OCI-LY7 (cell line): ENCODE measurements around the gene GLTP. TPM values are rescaled to one million over a fixed set of nuclear protein-coding genes. Genes with fewer than 3 reads are reported as not detected.

Experiments
- BruUV-seq: library from RNA; stranded (reverse); fragments of 400-500 nt; replicated peaks from 2 replicates; lab custom pipeline; 2021; lab: Mats Ljungman, UMichigan
- CTCF ChIA-PET: fragments of 300-600 bp; sonication (Branson Sonifier 250); formaldehyde crosslinking; loops from one replicate; lab custom pipeline; 2022; ENCODE audit warnings: antibody characterized with exemption; ENCODE audit not compliant: unreplicated experiment; lab: Charles Lee
- POLR2A ChIA-PET: fragments of 300-600 bp; sonication (Branson Sonifier 250); formaldehyde crosslinking; loops from one replicate; lab custom pipeline; 2022; ENCODE audit warnings: antibody characterized with exemption; lab: Charles Lee
- DNase-seq: peaks from one replicate; pipeline ENCODE4 v3.0.0-alpha.2; 2015; ENCODE audit warnings: low spot score
- H2AFZ ChIP-seq: fragments of 200-600 bp; sonication (generic), shearing (Covaris generic); 2 replicates; pipeline ENCODE4 v1.6.1; 2014; ENCODE audit warnings: mild to moderate bottlenecking, antibody characterized with exemption, low read length, moderate library complexity
- H3K27ac ChIP-seq: fragments of 200-600 bp; sonication (generic); 2 replicates; pipeline ENCODE4 v1.5.1; 2014; ENCODE audit warnings: mixed run types, low read depth, mild to moderate bottlenecking, moderate library complexity, low read length, inconsistent platforms; ENCODE audit not compliant: poor library complexity, severe bottlenecking
- H3K36me3 ChIP-seq: fragments of 200-600 bp; sonication (generic); 2 replicates; pipeline ENCODE4 v1.6.1; 2014; ENCODE audit warnings: mild to moderate bottlenecking, antibody characterized with exemption, low read length, moderate library complexity, mixed read lengths; ENCODE audit not compliant: insufficient read depth
- H3K4me1 ChIP-seq: fragments of 200-600 bp; sonication (generic); 2 replicates; pipeline ENCODE4 v1.5.1; 2014; ENCODE audit warnings: mild to moderate bottlenecking, low read length; ENCODE audit not compliant: insufficient read depth, poor library complexity, severe bottlenecking
- H3K4me2 ChIP-seq: fragments of 200-600 bp; sonication (generic); 2 replicates; pipeline ENCODE4 v1.6.1; 2014; ENCODE audit warnings: mild to moderate bottlenecking, low read length
- H3K4me3 ChIP-seq: fragments of 200-600 bp; sonication (generic); 2 replicates; pipeline ENCODE4 v1.5.1; 2014; ENCODE audit warnings: mild to moderate bottlenecking, low read depth, low read length; ENCODE audit not compliant: poor library complexity, severe bottlenecking
- H3K79me2 ChIP-seq: fragments of 200-600 bp; sonication (generic); 2 replicates; pipeline ENCODE4 v1.6.1; 2016; ENCODE audit warnings: low read depth, mild to moderate bottlenecking, low read length, moderate library complexity, mixed read lengths; ENCODE audit not compliant: insufficient read depth
- H3K9me2 ChIP-seq: fragments of 200-600 bp; sonication (generic); 2 replicates; pipeline ENCODE4 v1.6.1; 2016; ENCODE audit warnings: mild to moderate bottlenecking, low read length, mixed read lengths; ENCODE audit not compliant: insufficient read depth
- H3K9me3 ChIP-seq: fragments of 200-600 bp; sonication (generic); 2 replicates; pipeline ENCODE4 v1.6.1; 2014; ENCODE audit warnings: mild to moderate bottlenecking, mixed run types, low read length, mixed read lengths
- H4K20me1 ChIP-seq: fragments of 200-600 bp; sonication (generic); 2 replicates; pipeline ENCODE4 v1.6.1; 2014; ENCODE audit warnings: mild to moderate bottlenecking, antibody characterized with exemption, low read length, moderate library complexity, mixed read lengths; ENCODE audit not compliant: insufficient read depth
- EZH2phosphoT487 ChIP-seq: fragments of 200-600 bp; sonication (generic); IDR thresholded peaks from 2 replicates; pipeline ENCODE4 v1.6.1; 2018; ENCODE audit warnings: low read depth, borderline replicate concordance, mild to moderate bottlenecking, mixed run types, antibody characterized with exemption, low read length, moderate library complexity, mixed read lengths
- intact Hi-C: fragments of 100-400 bp; cut with micrococcal nuclease; formaldehyde crosslinking; loops from one replicate; pipeline ENCODE4 v1.10.0; 2022; ENCODE audit not compliant: unreplicated experiment
- total RNA-seq, 2 experiments: library from RNA; depleted of rRNA in 1 of 2; stranded (reverse); fragments of >200 nt in 1 of 2; shearing (Covaris generic) in 1 of 2; gene quantifications; 2 replicates each; pipeline ENCODE4 v1.2.3, GENCODE V29; 2014 to 2022
- TF ChIP-seq, protein P1 (sequence below): fragments of 200-600 bp; sonication (generic); conservative IDR thresholded peaks from 2 replicates; pipeline ENCODE4 v1.5.1; 2014; ENCODE audit warnings: mild to moderate bottlenecking, antibody characterized with exemption, low read length, moderate library complexity, mixed read lengths

The GLTP gene
- total RNA-seq, 2 experiments from 2014 or later: 24.0 to 27.3 TPM

DNA sequence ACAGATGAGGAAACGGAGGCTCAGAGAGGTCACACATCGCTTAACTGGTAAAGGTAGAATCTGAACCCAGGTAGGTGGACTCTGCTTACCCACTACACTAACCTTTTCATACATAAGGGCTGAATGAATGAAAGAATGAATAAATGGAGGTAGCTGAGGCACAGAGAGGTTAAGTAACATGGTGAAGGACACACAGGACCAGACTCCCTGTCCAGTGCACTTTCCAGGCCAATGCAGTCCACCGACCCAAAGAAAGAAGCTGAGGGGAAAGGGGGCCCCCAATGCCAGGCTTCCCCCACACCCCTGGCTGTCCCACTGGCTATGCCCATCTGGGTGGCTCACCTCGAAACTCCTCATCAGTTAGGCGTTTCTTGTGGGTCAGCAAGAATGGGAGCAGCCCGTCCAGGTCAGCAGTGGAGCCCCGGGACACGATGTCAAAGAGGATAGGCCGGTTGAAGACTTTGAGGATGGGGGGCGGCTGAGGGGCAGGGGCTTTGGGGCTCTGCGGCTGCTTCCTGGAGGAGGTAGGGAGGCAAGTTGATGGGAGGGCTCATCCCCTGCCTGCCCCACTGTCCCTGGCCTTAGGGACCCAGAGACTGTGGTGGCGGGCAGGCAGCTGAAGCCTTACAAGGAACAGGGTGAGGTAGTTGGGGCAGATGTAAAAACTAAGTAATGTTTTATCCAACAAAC, 72.2 kb downstream of the GLTP start:
- Histone ChIP-seq H3K4me3 (no peak overlapping the region), H3K36me3 (no peaks in the 10 kb centered on the region), H3K4me2 (no peak overlapping the region), H4K20me1 (no peaks in the 10 kb centered on the region), H3K9me2 (no peaks in the 10 kb centered on the region), H3K79me2 (no peaks in the 10 kb centered on the region), H3K4me1 (no peaks in the 10 kb centered on the region), H3K27ac (no peak overlapping the region), H2AFZ (no peak overlapping the region), H3K9me3 (no peaks in the 10 kb centered on the region)
- no peak for DNase-seq
- TF ChIP-seq, protein P1, sequence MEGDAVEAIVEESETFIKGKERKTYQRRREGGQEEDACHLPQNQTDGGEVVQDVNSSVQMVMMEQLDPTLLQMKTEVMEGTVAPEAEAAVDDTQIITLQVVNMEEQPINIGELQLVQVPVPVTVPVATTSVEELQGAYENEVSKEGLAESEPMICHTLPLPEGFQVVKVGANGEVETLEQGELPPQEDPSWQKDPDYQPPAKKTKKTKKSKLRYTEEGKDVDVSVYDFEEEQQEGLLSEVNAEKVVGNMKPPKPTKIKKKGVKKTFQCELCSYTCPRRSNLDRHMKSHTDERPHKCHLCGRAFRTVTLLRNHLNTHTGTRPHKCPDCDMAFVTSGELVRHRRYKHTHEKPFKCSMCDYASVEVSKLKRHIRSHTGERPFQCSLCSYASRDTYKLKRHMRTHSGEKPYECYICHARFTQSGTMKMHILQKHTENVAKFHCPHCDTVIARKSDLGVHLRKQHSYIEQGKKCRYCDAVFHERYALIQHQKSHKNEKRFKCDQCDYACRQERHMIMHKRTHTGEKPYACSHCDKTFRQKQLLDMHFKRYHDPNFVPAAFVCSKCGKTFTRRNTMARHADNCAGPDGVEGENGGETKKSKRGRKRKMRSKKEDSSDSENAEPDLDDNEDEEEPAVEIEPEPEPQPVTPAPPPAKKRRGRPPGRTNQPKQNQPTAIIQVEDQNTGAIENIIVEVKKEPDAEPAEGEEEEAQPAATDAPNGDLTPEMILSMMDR: no peak
- no peak for TF ChIP-seq EZH2phosphoT487
- ChIA-PET POLR2A (no interaction called here), CTCF (no interaction called here)
- BruUV-seq: no TSS peak
- intact Hi-C loops: no loop called here

DNA sequence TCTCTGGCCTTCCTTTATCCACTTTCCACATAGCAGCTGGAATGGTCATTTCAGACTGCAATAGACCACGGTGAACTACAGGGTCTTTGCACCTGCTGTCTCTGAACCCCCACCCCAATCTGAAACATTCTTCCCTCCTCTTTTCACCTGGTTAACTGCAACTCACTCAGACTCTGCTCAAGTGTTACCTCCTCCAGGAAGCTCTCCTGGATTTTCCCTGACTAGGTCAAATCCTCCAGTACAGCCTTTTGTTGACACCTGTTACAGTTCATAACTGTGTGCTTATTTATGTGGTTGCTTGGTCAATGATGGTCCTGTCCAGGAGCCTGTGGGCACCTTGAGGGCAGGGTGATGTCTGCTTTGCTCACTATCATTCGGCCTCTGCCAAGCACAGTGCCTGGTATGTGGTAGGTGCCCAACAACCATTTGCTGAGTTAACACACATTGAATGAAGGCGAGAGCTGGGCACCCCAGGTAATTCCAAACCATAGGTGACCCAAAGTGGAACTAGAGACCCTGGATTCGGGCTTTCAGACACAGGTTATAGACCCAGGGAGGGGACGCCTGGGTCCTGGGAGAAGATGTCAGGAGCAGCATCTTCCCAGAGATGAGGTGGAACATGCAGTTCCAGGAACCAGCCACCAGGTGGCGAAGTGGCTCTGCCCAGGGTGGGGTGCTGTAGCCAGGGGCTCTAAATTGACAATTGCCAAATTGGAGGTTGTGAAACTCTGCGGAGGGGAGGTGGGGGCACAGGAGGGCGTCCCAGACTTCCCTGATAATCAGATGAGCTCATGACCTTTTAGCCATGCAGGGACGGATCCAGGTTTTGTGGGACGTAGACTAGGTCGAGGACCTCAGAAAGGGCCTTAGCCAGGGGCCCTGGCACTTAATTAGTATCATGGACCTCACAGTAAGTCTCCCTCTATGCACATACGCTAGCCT, 75.2 kb downstream of the GLTP start:
- POLR2A ChIA-PET: interaction anchor here (0.6 kb wide), 1 partner anchor 69 kb away, joined by 3 read pairs; no protein-coding TSS in a partner anchor
- Histone ChIP-seq H3K9me2 (no peaks in the 10 kb centered on the region), H3K36me3 (no peaks in the 10 kb centered on the region), H3K9me3 (no peaks in the 10 kb centered on the region), H4K20me1 (no peaks in the 10 kb centered on the region), H3K27ac (no peak overlapping the region), H3K79me2 (no peaks in the 10 kb centered on the region), H3K4me3 (no peak overlapping the region), H3K4me2 (no peak overlapping the region), H3K4me1 (no peaks in the 10 kb centered on the region), H2AFZ (no peak overlapping the region)
- no TSS peak for BruUV-seq
- DNase-seq: peak; percentile 62
- intact Hi-C loops: loop anchor here (1.0 kb wide), 2 partner anchors 40 to 75 kb away; partner anchors contain the start of gene GLTP
- TF ChIP-seq EZH2phosphoT487: no peak
- TF ChIP-seq, protein P1: peak; percentile 98
- CTCF ChIA-PET: interaction anchor here (0.6 to 1.3 kb wide), 4 partner anchors 36 to 74 kb away, joined by 3 to 5 read pairs (median 4); no protein-coding TSS in a partner anchor
